NB4 (cell line): Measurements from ENCODE around the gene DENND5B.

Source experiments
- CTCF ChIP-seq: IDR thresholded peaks from one replicate; pipeline ENCODE4 v1.5.1; 2012; ENCODE audit warnings: low read depth, low read length
- MAX ChIP-seq: IDR thresholded peaks from 2 replicates; pipeline ENCODE4 v1.6.1; 2011; ENCODE audit warnings: low read depth, low read length
- POLR2A ChIP-seq: IDR thresholded peaks from 2 replicates; pipeline ENCODE4 v1.6.1; 2011; ENCODE audit warnings: mild to moderate bottlenecking; ENCODE audit not compliant: insufficient read length; ENCODE audit errors: extremely low read depth

GRCh38 chr12:31353750-31354708, 236.9 kb downstream of the DENND5B start:
- no peak for TF ChIP-seq CTCF
- no peak for TF ChIP-seq POLR2A
- no peak for TF ChIP-seq MAX
